ENCODE results near the gene COLEC12. TPM values are rescaled to one million over a fixed set of nuclear protein-coding genes. Genes with fewer than 3 reads are reported as not detected.

COLEC12 gene
- total RNA-seq, 1 experiment from 2014 or later = not detected

DNA sequence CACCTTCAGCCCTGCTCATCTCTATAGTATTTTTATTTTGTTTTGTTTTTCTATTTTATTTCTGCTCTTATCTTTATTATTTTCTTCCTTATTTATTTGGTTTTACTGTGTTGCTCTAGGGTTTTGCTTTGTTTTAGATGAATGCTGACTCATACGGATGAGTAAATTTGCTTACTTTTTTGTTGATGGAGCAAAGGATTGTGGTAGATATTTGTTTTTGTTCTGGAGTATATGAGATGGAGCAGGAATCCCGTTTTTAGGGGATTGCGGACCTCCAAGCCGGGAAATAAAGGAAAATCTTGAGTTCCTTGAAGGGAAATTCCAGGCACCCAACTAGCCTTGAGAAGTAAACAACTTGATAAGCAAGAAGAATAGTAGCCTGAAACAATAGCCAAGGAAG lies 15.3 kb upstream of the COLEC12 start:
- TF ChIP-seq RAD21 (IDR thresholded peaks at IDR 0.05; ENCODE audit: low read depth) (no peak), POLR2AphosphoS5 (IDR thresholded peaks at IDR 0.05; ENCODE audit: low read depth, low read length) (no peak), EZH2 (IDR thresholded peaks at IDR 0.05) (no peak), EGR1 (IDR thresholded peaks at IDR 0.05; ENCODE audit: low read depth) (no peak), SP1 (IDR thresholded peaks at IDR 0.05; ENCODE audit: low read depth) (no peak), ZFX (IDR thresholded peaks at IDR 0.05) (no peak), ZNF274 (IDR thresholded peaks at IDR 0.05; ENCODE audit: low read depth, low read length) (no peak), POLR2A (IDR thresholded peaks at IDR 0.05; ENCODE audit: borderline replicate concordance, extremely low read depth, insufficient read depth, insufficient read length) (no peak), ELF1 (IDR thresholded peaks at IDR 0.05; ENCODE audit: borderline replicate concordance, low read depth) (no peak), YY1 (IDR thresholded peaks at IDR 0.05; ENCODE audit: extremely low read depth, insufficient replicate concordance, low read depth, low read length) (no peak), SIN3A (IDR thresholded peaks at IDR 0.05; ENCODE audit: low read depth) (no peak), FOSL1 (IDR thresholded peaks at IDR 0.05; ENCODE audit: low read depth) (no peak), TCF7L2 (IDR thresholded peaks at IDR 0.05; ENCODE audit: borderline replicate concordance, extremely low read depth, insufficient read depth, insufficient read length) (no peak), SRF (IDR thresholded peaks at IDR 0.05; ENCODE audit: low read depth) (no peak)
- TF ChIP-seq, protein P1, sequence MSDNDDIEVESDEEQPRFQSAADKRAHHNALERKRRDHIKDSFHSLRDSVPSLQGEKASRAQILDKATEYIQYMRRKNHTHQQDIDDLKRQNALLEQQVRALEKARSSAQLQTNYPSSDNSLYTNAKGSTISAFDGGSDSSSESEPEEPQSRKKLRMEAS (IDR thresholded peaks at IDR 0.05) = no peak
- TF ChIP-seq, protein P2, sequence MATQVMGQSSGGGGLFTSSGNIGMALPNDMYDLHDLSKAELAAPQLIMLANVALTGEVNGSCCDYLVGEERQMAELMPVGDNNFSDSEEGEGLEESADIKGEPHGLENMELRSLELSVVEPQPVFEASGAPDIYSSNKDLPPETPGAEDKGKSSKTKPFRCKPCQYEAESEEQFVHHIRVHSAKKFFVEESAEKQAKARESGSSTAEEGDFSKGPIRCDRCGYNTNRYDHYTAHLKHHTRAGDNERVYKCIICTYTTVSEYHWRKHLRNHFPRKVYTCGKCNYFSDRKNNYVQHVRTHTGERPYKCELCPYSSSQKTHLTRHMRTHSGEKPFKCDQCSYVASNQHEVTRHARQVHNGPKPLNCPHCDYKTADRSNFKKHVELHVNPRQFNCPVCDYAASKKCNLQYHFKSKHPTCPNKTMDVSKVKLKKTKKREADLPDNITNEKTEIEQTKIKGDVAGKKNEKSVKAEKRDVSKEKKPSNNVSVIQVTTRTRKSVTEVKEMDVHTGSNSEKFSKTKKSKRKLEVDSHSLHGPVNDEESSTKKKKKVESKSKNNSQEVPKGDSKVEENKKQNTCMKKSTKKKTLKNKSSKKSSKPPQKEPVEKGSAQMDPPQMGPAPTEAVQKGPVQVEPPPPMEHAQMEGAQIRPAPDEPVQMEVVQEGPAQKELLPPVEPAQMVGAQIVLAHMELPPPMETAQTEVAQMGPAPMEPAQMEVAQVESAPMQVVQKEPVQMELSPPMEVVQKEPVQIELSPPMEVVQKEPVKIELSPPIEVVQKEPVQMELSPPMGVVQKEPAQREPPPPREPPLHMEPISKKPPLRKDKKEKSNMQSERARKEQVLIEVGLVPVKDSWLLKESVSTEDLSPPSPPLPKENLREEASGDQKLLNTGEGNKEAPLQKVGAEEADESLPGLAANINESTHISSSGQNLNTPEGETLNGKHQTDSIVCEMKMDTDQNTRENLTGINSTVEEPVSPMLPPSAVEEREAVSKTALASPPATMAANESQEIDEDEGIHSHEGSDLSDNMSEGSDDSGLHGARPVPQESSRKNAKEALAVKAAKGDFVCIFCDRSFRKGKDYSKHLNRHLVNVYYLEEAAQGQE (IDR thresholded peaks at IDR 0.05; ENCODE audit: low read depth) = no peak
- TF ChIP-seq, protein P3, sequence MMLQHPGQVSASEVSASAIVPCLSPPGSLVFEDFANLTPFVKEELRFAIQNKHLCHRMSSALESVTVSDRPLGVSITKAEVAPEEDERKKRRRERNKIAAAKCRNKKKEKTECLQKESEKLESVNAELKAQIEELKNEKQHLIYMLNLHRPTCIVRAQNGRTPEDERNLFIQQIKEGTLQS (IDR thresholded peaks at IDR 0.05) = no peak
- TF ChIP-seq, protein P4, sequence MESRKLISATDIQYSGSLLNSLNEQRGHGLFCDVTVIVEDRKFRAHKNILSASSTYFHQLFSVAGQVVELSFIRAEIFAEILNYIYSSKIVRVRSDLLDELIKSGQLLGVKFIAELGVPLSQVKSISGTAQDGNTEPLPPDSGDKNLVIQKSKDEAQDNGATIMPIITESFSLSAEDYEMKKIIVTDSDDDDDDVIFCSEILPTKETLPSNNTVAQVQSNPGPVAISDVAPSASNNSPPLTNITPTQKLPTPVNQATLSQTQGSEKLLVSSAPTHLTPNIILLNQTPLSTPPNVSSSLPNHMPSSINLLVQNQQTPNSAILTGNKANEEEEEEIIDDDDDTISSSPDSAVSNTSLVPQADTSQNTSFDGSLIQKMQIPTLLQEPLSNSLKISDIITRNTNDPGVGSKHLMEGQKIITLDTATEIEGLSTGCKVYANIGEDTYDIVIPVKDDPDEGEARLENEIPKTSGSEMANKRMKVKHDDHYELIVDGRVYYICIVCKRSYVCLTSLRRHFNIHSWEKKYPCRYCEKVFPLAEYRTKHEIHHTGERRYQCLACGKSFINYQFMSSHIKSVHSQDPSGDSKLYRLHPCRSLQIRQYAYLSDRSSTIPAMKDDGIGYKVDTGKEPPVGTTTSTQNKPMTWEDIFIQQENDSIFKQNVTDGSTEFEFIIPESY (IDR thresholded peaks at IDR 0.05; ENCODE audit: extremely low read depth, insufficient replicate concordance, low read length) = no peak
- TF ChIP-seq, protein P5, sequence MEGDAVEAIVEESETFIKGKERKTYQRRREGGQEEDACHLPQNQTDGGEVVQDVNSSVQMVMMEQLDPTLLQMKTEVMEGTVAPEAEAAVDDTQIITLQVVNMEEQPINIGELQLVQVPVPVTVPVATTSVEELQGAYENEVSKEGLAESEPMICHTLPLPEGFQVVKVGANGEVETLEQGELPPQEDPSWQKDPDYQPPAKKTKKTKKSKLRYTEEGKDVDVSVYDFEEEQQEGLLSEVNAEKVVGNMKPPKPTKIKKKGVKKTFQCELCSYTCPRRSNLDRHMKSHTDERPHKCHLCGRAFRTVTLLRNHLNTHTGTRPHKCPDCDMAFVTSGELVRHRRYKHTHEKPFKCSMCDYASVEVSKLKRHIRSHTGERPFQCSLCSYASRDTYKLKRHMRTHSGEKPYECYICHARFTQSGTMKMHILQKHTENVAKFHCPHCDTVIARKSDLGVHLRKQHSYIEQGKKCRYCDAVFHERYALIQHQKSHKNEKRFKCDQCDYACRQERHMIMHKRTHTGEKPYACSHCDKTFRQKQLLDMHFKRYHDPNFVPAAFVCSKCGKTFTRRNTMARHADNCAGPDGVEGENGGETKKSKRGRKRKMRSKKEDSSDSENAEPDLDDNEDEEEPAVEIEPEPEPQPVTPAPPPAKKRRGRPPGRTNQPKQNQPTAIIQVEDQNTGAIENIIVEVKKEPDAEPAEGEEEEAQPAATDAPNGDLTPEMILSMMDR (IDR thresholded peaks at IDR 0.05 in 2 of 3, conservative IDR thresholded peaks at IDR 0.05 in 1 of 3; ENCODE audit: borderline replicate concordance in 1 of 3, insufficient read depth in 1 of 3, low read depth in 2 of 3, low read length in 2 of 3) = no peak
- Histone ChIP-seq H3K9ac (ENCODE audit: low read length) (no peak overlapping the region), H3K4me3 (replicated peaks in 1 of 2; ENCODE audit: low read depth in 1 of 2, low read length in 2 of 2) (no peak overlapping the region), H2AFZ (ENCODE audit: low read depth, low read length, poor library complexity, severe bottlenecking) (no peak overlapping the region), H3K4me1 (ENCODE audit: control insufficient read depth in 1 of 2, insufficient read depth in 2 of 2, low read length in 2 of 2) (no peaks in the 10 kb centered on the region), H3K9me3 (ENCODE audit: control insufficient read depth in 1 of 2, insufficient read depth in 1 of 2, low read depth in 1 of 2, low read length in 2 of 2) (no peaks in the 10 kb centered on the region), H3K36me3 (ENCODE audit: control insufficient read depth in 1 of 2, insufficient read depth in 2 of 2, low read length in 2 of 2) (no peaks in the 10 kb centered on the region), H3K9me2 (ENCODE audit: insufficient read depth) (no peaks in the 10 kb centered on the region), H3K4me2 (ENCODE audit: low read length) (no peak overlapping the region), H3K79me2 (ENCODE audit: insufficient read depth, low read length) (no peaks in the 10 kb centered on the region), H3K27ac (ENCODE audit: low read depth, low read length) (no peak overlapping the region), H3K27me3 (ENCODE audit: insufficient read depth, low read length) (no peaks in the 10 kb centered on the region), H4K20me1 (ENCODE audit: insufficient read depth) (no peaks in the 10 kb centered on the region)
- ChIA-PET CTCF (no interaction called here), RAD21 (ENCODE audit: low non-redundant PET in 1 of 2, low total read pairs in 2 of 2, uncharacterized antibody in 2 of 2, unreplicated experiment in 2 of 2) (no interaction called here), POLR2A (interaction anchor here (1.2 kb wide), 1 partner anchor 9 kb away, joined by 3 read pairs; no protein-coding TSS in a partner anchor)
- ATAC-seq (no peak), DNase-seq (ENCODE audit: low read depth, low spot score) (no peak)
- intact Hi-C loops (cut with micrococcal nuclease) = no loop called here
- no TSS peak for BruUV-seq (replicated peaks)

Measured in HCT116 (cell line).